K562 (cell line): ENCODE data around the gene CST7. TPM values are rescaled to one million over a fixed set of nuclear protein-coding genes. Genes with fewer than 3 reads are reported as not detected.

Experiments used
- ATAC-seq: fragments of 200-7000 bp; cut with Tn5 transposase; 3 replicates; pipeline ENCODE4 v1.9.1; 2020; ENCODE audit warnings: moderate library complexity
- BruUV-seq: library from RNA; stranded (reverse); fragments of 400-500 nt; replicated peaks from 2 replicates; lab custom pipeline; 2021; lab: Mats Ljungman, UMichigan
- CTCF ChIA-PET: fragments of 300-600 bp; formaldehyde crosslinking; extraction: SDS; loops from one replicate; lab custom pipeline; 2021; ENCODE audit warnings: low intra/inter-chr PET ratio; lab: Yijun Ruan, JAX
- POLR2A ChIA-PET: fragments of 300-600, 350-650 bp; sonication (Branson Sonifier 250); formaldehyde crosslinking; extraction: SDS; loops from one replicate; lab custom pipeline; 2021; ENCODE audit warnings: antibody characterized with exemption, inconsistent platforms; lab: Yijun Ruan, JAX
- DNase-seq, 4 experiments: peaks; one replicate each; pipeline versions ENCODE4 v3.0.0 to v3.0.0-alpha.2; 2011 to 2018; ENCODE audit warnings: low spot score in 3 of 4, mixed read lengths in 3 of 4; ENCODE audit errors: extremely low read depth in 1 of 4
- FAIRE-seq: peaks from 2 replicates; lab custom pipeline; 2011; peaks lifted over from hg19 to GRCh38; lab: Jason Lieb, UNC
- H2AFZ ChIP-seq: 2 replicates; pipeline ENCODE4 v1.6.0; 2011; ENCODE audit warnings: low read depth, low read length, control low read depth, inconsistent platforms
- H3K27ac ChIP-seq: fragments of 200-600 bp; 3 replicates; pipeline ENCODE4 v1.8.0; 2011; ENCODE audit warnings: low read depth, mild to moderate bottlenecking, control low read depth, inconsistent platforms, low read length, moderate library complexity, mixed read lengths; ENCODE audit errors: extremely low read depth
- H3K27me3 ChIP-seq, 2 experiments: fragments of 300-600 bp in 1 of 2; 2 replicates in 1 of 2; 3 replicates in 1 of 2; pipeline versions ENCODE4 v1.6.0 to v1.8.0; 2011; ENCODE audit warnings: inconsistent platforms in 2 of 2, low read length in 2 of 2, mild to moderate bottlenecking in 1 of 2, mixed read lengths in 1 of 2, moderate library complexity in 1 of 2; ENCODE audit not compliant: control insufficient read depth in 2 of 2, insufficient read depth in 2 of 2
- H3K36me3 ChIP-seq: fragments of 300-600 bp; 3 replicates; pipeline ENCODE4 v1.8.0; 2011; ENCODE audit warnings: mild to moderate bottlenecking, low read length, inconsistent platforms; ENCODE audit not compliant: control insufficient read depth, insufficient read depth
- H3K4me1 ChIP-seq, 2 experiments: fragments of 200-600 bp in 1 of 2; replicated peaks in 1 of 2; 2 replicates in 1 of 2; 3 replicates in 1 of 2; pipeline versions ENCODE4 v1.5.1 to v1.8.0; 2011; ENCODE audit warnings: inconsistent platforms in 2 of 2, low read length in 2 of 2, mild to moderate bottlenecking in 1 of 2, mixed read lengths in 1 of 2, moderate library complexity in 1 of 2; ENCODE audit not compliant: control insufficient read depth in 2 of 2, insufficient read depth in 2 of 2
- H3K4me2 ChIP-seq: 2 replicates; pipeline ENCODE4 v1.6.1; 2011; ENCODE audit warnings: low read length, control low read depth, inconsistent platforms, mixed read lengths; ENCODE audit not compliant: insufficient read depth
- H3K4me3 ChIP-seq: fragments of 200-600 bp; sonication (generic), shearing (Covaris generic); 2 replicates; pipeline ENCODE4 v1.5.1; 2016; ENCODE audit warnings: control low read depth, inconsistent platforms
- H3K79me2 ChIP-seq: fragments of 200-600 bp; 3 replicates; pipeline ENCODE4 v1.8.0; 2011; ENCODE audit warnings: low read length, inconsistent platforms; ENCODE audit not compliant: control insufficient read depth, insufficient read depth
- H3K9ac ChIP-seq, 2 experiments: 2 replicates each; pipeline versions ENCODE4 v1.6.0 to v1.6.1; 2011; ENCODE audit warnings: low read depth in 2 of 2, low read length in 2 of 2, control low read depth in 1 of 2, inconsistent platforms in 1 of 2, mild to moderate bottlenecking in 1 of 2, mixed read lengths in 1 of 2; ENCODE audit not compliant: insufficient read depth in 1 of 2
- H3K9me1 ChIP-seq: one replicate; pipeline ENCODE4 v1.6.0; 2011; ENCODE audit warnings: inconsistent platforms, mild to moderate bottlenecking, low read length, moderate library complexity; ENCODE audit not compliant: control insufficient read depth, insufficient read depth
- H3K9me3 ChIP-seq: replicated peaks from 2 replicates; pipeline ENCODE4 v1.5.1; 2011; ENCODE audit warnings: low read depth, low read length, inconsistent platforms; ENCODE audit not compliant: control insufficient read depth, insufficient read depth
- H4K20me1 ChIP-seq: replicated peaks from 2 replicates; pipeline ENCODE4 v1.6.1; 2011; ENCODE audit warnings: low read length, inconsistent platforms, mixed read lengths; ENCODE audit not compliant: control insufficient read depth, insufficient read depth
- ELK1 ChIP-seq: sonication (generic); formaldehyde crosslinking; IDR thresholded peaks from 2 replicates; pipeline ENCODE4 v1.8.1; 2022; ENCODE audit warnings: missing genetic modification reagents
- GABPB2 ChIP-seq: fragments of 250-450 bp; sonication (Bioruptor Pico); conservative IDR thresholded peaks from 2 replicates; pipeline ENCODE4 v1.5.1; 2021; ENCODE audit warnings: mild to moderate bottlenecking
- ILK ChIP-seq: fragments of 450-650 bp; IDR thresholded peaks from 2 replicates; pipeline ENCODE4 v1.6.1; 2016; ENCODE audit warnings: missing genetic modification characterization, low read depth, mild to moderate bottlenecking, missing compliant biosample characterization, moderate library complexity, borderline replicate concordance
- ZNF224 ChIP-seq: sonication (generic); formaldehyde crosslinking; IDR thresholded peaks from 2 replicates; pipeline ENCODE4 v1.8.0; 2022; ENCODE audit warnings: mild to moderate bottlenecking, missing genetic modification reagents
- ZNF318 ChIP-seq, 2 experiments: fragments of 450-650 bp; IDR thresholded peaks; 2 replicates each; pipeline ENCODE4 v1.6.1; 2016; ENCODE audit warnings: mild to moderate bottlenecking in 2 of 2, borderline replicate concordance in 1 of 2, low read depth in 1 of 2, moderate library complexity in 1 of 2
- WGBS: fragments of 100-300 bp; shearing (Covaris generic); methylation state at CpG from one replicate; pipeline ENCODE4 v1.1.6; 2016; ENCODE audit warnings: low coverage, mixed read lengths; ENCODE audit not compliant: insufficient coverage; ENCODE audit errors: missing lambda C conversion rate; 5-methylcytosine and 5-hydroxymethylcytosine counted together
- in situ Hi-C: fragments of 300-500 bp; cut with MboI; formaldehyde crosslinking; loops from 4 replicates; pipeline ENCODE4 v1.15.0; 2018; ENCODE audit warnings: inconsistent platforms, mixed read lengths
- intact Hi-C: fragments of 100-400 bp; cut with micrococcal nuclease; formaldehyde crosslinking; loops from 2 replicates; pipeline ENCODE4 v1.14.2; 2022
- polyA plus RNA-seq, 8 experiments: library from polyadenylated mRNA; depleted of rRNA in 4 of 8; stranded (reverse) in 5 of 8; unstranded in 3 of 8; fragments of >200 nt; fragmentation: Nextera tagmentation in 2 of 8; fragmentation: Illumina TruSeq in 1 of 8; extraction: Ambion mirVana in 2 of 8; extraction: Trizol in 1 of 8; gene quantifications; 2 replicates each; pipeline versions ENCODE4 v1.2.1 to v1.2.3, GENCODE V29; 2011 to 2014; ENCODE audit warnings: inconsistent platforms in 1 of 8, missing spikeins in 1 of 8
- total RNA-seq, 7 experiments: library from RNA; depleted of rRNA in 6 of 7; stranded (reverse); fragments of >200 nt in 6 of 7; fragmentation: Illumina TruSeq in 2 of 7; extraction: Trizol in 2 of 7; gene quantifications; 2 replicates each; pipeline versions ENCODE4 v1.2.1 to v1.2.3, GENCODE V29; 2011 to 2021; ENCODE audit warnings: low replicate concordance in 1 of 7

CST7 gene
- total and polyA plus RNA-seq, 9 of the 15 experiments (the other 6 are each of a cell fraction or from before 2014, with no cell fraction given) = not detected

GRCh38 chr20:24972341-24972740, 23.3 kb downstream of the CST7 start (continued):
- no peak for TF ChIP-seq ILK (tag)

- H3K27ac ChIP-seq = no peak overlapping the region
- H2AFZ ChIP-seq = no peak overlapping the region
- no peaks in the 10 kb centered on the region for H3K4me1 ChIP-seq
- CTCF ChIA-PET = no interaction called here
- peaks cover 35% of the 10 kb centered on the region; the same call in 2 of the 3 replicates for H3K36me3 ChIP-seq
- no peaks in the 10 kb centered on the region for H3K79me2 ChIP-seq
- no peaks in the 10 kb centered on the region for H3K9me1 ChIP-seq
- no peak overlapping the region for H3K9ac ChIP-seq
- TF ChIP-seq GABPB2 (CRISPR knock-in tag) = no peak
- TF ChIP-seq ELK1 = no peak
- TF ChIP-seq ZNF224 = no peak
- no peak for TF ChIP-seq ZNF318 (IDR thresholded peaks at IDR 0.05; ENCODE audit: borderline replicate concordance in 1 of 2, low read depth in 1 of 2)
- in situ Hi-C loops = no loop called here
- H3K9me3 ChIP-seq = no peaks in the 10 kb centered on the region
- ATAC-seq = no peak
- POLR2A ChIA-PET = no interaction called here
- FAIRE-seq = no peak
- DNase-seq = no peak
- H4K20me1 ChIP-seq = no peaks in the 10 kb centered on the region
- WGBS = no CpG with 5 or more reads among the region's 1 CpG
- no TSS peak for BruUV-seq
- no peak overlapping the region for H3K4me2 ChIP-seq
- no peak overlapping the region for H3K4me3 ChIP-seq
- H3K27me3 ChIP-seq = no peaks in the 10 kb centered on the region
- intact Hi-C loops = no loop called here
Observed at GRCh38 chr20:24977336-24977735, 28.3 kb downstream of the CST7 start.
